Measurements from ENCODE around the gene TACC3.

- TF ChIP-seq CTCF (IDR thresholded peaks at IDR 0.05) (no peak), ZFX (IDR thresholded peaks at IDR 0.05; ENCODE audit: borderline replicate concordance) (no peak)
Observed at GRCh38 chr4:1751919-1752283, 30.6 kb downstream of the TACC3 start.

Data from 22Rv1 (cell line).